Effector CD4-positive, alpha-beta T cell (primary cell): ENCODE results near the gene SLC1A5.
A peak's percentile ranks its signal among the peaks of the same experiment; 100 is the strongest.

Source experiments
- DNase-seq: peaks from one replicate; pipeline ENCODE4 v3.0.0-alpha.2; 2020

SLC1A5 gene

DNA sequence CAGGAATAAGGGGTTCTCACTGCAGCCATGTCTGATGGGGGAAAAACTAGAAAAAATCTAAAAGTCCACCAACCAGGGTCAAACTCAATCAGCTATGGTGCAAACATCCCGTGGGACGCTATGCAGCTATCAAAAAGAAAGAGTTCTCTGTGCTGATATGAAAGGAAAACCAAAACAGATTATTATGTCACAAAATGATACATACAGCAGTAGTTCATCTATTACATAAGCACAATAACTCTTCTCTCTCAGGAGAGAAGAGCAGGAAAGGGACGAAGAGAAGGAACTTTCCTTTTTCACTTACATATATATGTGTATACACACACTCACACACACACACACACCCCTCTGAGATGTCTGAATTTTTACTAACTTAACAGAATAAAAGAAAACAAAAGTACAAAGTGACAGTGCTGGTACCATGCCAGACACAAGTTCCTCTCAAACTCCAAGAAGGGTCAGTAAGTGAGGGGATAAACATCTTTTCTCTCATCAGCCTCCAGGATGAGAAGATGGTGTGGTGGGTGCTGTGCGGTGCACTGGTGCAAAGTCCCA, 45.4 kb downstream of the SLC1A5 start:
- DNase-seq: no peak

DNA sequence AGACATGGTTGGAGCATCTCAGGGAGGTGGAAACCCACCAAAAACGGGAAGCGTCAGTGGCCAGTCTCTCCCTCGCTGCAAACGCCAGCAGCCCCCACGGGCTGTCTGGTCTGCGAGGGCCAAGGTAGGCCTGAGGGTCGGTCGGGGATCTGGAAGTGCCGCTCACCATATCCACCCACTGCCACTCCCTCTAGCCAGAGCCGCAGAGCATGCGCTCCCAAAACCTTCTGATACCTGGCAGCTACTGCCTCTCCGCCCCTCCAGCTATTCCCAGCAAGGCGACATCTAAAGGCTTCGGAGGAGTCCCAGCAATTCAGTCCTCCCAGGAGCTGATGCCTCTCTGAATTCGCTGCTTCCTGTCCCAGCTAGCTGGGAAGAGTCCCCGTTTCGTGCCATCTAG, 46.9 kb downstream of the SLC1A5 start:
- no peak for DNase-seq

DNA sequence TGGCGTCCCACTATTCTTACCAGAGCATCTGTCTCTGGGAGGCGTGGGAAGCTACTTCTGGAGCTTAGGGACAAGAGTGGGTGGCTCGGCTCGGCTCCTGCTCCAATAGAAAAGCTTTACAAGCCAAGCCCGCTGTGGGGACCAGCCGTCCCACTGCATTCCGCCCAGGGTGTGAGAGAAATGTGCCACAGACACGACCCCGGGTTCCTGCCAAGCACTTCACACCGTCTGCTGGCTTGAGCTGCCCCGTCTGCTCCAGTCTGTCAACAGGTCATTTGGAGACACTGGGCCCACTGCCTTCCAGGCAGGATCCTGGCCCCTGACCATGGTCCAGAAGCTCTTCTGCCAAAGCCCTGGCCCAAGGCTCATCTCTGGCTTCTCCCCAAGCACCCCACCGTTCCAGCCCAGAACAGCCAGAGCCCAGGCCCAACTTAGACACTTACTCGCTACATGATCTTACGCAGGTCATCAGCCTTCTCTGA, 49.1 kb downstream of the SLC1A5 start:
- no peak for DNase-seq

DNA sequence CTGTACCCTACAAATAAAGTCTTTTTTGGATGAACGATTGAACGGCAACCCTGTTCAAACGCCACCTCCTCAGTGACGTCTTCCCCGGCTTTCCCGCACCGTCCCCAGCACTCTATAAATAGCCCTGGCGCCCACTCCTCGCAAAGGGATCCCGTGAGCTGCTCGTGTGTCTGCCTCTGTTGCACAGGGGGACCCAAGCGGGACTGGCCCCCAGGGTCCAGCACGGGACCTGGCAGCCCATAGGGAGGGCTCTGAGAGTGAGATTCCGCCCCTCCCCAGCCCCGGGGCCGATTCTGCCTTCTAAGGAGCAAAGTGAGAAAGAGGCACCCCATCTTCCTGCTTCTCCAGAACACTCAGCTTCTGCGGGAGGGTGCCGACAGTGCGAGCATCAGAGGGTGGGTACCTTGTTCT, 50.6 kb downstream of the SLC1A5 start:
- DNase-seq: no peak

DNA sequence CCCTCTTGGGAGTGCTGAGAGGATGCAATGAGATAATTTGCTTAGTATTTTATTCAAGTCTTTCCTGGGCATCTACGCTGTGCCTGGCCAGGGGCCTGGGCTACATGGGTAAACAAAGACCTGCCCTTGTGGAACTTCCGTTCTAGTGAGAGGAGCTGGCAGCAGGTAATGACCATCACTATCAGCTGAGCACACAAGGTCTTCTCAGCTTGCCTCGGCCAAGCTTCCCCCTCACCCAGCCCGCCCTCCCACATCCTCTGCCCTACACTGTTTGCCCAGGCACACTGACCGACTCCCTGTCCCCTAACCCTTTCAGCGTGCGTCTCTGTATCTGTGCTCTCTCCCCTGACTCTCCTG, 51.1 kb downstream of the SLC1A5 start:
- DNase-seq: no peak

DNA sequence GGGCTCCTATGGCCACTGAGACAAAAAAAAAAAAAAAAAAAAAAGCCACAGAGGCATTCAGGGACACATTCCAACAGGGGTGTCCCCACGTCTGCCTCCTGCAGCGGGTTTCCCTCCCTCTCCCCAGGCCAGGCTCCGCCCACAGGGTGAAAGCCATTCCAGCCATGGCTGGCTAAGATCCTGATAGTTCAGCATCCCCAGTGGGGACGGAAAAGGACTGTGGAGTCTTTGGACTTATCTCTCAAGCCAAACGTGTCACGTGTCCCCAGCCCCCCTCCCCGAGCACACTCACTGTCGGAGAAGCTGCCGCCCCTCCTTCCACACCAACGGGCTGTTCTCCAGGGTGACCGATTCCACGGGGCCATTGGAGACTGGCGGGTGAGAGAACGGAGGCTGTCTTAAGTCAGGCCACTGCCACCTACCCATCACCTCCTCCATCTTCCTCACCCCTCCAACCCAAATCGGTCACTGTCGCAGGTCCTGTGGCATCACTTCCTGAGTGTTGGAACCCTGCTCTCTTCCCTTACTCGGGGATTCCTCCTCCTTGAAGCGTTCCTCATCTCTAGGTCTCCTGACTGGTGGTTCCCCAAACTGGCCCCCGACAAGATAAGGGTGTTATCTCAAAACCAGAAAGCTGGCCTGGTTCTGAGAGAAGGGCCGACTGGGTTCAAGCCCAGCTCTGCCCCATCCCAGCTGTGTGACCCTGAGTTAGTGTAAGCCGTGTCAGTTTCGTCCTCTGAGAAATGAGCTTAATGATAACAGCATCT, 51.7 kb downstream of the SLC1A5 start:
- DNase-seq: no peak

DNA sequence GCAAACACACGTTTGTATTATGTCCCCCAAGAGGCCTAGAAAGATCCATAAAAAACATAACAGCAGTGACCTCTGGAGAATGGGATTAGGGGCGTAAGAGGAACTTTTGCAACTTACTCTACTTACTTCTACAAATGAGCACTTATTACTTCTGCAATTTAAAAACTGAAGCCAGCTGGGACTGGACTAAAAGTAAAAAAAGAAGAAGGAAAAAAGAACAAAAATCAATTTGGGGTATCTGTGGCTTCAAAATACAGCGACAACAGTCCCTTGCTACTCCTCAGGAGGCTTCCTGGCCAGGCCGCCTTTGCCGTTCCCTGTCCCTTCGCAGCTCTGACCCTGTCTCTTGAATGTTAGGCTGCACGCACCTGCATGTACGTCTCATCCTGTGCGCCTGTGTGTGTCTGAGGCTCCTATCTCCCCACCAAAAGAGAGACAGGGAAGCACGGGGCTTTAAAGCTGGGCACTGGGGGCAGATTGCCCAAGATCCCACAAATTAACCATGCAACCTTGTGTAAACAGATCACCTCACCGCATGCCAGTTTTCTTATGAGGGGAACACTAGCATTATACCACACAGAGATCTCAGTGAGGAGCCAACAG, 54.6 kb downstream of the SLC1A5 start:
- no peak for DNase-seq

DNA sequence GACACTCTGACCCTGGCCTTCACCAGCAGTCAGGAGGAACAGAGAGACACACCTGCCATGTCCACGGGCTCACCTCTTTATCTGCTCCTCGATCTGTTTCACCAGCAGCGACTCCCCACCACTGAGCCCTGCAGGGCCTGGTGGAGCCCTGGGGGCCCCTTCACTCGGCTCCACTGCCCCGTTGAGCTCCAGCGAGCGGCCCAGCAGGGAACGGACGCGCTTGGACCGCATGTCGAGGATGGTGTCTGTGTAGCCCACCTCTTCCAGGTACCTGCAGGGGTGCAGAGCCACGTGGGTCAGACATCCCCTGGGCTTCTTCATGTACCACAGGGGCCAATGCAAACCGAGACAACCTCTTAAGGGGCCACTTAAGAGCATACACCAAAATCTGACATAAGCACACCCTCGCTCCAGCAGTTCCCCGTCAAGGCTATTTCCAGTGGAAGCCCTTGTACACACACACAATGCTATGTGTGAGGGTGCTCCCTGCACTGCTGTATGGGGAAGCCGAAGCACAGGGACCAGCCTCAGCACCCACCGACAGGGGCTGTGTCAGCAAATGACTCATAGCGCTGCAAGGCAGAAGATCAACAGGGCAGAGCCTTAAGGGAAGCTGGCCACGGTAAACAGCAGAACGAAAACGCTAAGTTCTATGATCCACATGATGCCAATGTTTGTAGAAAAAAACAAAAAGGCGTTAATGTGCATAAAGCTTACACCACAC, 55.3 kb downstream of the SLC1A5 start:
- DNase-seq: no peak

DNA sequence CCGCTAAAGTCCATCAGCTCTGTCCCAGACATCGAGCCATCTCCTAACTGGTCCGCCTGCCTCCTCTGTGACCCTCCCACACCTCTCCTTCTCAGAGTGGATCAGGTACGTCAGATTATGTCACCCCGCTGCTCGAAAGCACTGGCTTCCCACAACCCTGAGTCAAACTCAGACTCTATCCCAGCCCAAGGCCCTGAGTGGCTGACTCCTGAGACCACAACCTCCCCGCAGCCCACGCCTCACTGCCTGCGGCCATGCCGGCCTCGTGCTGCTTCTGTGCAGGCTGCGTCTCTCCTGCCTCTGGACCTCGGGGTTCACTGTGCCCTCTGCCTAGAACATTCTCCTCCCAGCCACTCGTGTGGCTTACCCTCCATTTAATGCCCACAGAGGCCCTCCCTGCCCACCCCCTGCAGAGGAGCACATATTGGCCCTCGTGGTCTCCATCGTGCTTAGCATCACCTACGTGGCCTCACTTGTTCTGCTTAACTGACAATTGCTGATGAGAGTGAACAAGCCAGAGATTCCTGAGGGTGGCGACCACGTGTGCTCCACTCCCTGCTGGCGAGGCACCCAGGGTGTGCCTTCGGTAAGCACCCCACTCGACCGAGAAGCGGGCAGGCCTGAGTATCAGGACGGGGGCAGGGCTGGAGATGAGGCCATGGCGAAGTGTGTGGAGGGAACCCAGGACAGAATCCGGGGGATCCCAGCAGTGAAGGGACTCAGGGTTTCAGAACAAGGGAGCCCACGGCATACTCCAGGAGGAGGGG, 56.0 kb downstream of the SLC1A5 start:
- DNase-seq: no peak

DNA sequence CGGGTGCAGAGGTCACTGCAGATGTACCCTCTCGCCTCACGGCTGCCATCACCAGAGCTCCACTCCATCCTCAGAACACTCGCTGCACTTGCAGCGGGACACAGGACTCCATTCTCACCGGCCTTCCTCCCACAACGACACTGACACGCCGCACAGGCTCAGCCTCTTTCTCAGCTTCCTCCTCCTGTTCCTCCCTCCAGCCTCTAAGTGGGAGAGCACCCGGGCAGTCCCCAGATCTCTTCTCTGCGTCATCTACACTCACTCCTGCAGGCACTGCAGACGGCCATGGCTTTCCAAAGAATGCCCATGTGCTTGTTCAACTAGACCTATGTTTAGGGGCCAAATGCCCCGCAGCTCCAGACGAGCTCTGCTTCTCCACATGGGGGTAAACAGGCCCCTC, 56.8 kb downstream of the SLC1A5 start:
- no peak for DNase-seq

DNA sequence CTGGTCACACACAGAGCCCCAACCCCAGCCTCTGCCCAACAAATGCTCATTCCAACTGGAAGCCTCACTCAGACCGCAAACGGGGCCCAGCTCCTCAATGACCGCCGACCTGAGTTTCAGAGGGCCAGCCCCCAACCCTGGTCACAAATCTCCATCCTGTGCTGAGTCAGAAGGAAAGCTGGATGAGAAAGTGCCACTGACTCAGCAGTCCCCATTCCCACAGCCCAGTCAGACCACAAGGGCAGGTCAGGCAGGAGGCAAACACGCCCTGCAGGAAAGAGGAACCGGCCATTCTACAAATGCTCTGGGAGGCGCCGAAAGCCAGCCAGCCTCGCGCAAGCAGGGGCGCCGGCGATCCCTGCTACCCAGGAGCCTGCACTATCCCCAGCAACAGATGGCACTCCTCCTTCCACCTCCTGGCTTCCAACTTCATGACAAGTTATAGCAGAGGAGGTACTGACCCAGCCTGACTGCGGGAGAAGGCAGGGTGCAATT, 57.3 kb downstream of the SLC1A5 start:
- no peak for DNase-seq

DNA sequence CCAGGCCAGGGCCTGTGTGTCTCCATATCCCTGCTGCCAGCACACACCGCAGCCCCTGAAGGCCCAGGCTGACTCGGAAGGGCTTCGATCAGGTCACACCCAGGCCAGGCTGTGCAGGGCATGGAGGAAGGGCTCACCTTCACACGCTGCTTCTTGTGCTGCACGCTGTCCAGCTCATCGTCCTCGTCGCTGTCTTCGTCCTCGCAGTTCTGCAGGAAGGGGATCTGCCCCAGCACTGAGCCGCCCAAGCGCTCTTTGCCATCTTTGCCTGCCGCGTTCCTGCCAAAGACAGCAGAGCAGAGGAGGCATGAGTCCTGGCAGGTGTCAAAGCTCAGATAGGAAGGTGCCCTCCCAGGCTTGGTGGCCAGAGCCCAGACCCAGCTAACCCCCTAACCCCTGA, 57.8 kb downstream of the SLC1A5 start:
- DNase-seq: no peak

DNA sequence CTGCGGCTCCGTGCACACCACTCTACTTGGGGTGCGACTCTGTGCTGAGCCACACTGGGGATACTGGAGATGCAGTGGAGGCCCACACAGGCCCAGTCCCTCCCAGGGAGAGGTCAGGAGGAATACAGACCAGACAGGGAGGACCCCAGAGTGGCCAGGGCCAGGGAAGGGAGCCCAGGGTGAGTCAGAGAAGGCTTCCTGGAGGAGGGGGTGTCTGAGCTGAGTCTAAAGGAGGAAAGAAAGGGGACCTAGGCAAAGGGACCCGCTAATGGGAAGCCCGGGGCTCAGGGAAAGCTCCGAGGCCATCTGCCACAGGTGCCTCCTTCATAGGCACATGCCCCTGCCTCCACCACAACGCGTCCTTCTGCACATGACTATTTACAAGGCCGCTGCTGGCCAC, 58.2 kb downstream of the SLC1A5 start:
- no peak for DNase-seq

DNA sequence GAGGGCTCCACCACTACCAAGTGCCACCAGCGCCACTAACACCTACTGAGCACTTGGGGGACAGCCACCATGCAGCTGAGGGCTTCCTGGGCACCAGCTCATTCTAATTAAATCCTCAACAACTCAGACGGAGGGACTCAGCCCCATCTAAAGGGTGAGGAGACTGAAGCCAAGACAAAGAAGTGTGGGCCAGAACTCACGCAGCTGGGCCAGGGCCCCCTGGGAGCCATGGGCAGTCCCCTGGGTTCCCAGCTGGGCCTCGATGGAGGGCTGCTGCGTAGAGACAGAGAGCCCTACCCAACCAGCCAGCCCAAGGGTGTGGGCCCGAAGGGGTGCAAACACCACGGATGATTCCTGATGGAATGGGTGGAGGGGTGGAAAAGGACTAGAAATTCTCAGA, 58.7 kb downstream of the SLC1A5 start:
- DNase-seq: no peak

DNA sequence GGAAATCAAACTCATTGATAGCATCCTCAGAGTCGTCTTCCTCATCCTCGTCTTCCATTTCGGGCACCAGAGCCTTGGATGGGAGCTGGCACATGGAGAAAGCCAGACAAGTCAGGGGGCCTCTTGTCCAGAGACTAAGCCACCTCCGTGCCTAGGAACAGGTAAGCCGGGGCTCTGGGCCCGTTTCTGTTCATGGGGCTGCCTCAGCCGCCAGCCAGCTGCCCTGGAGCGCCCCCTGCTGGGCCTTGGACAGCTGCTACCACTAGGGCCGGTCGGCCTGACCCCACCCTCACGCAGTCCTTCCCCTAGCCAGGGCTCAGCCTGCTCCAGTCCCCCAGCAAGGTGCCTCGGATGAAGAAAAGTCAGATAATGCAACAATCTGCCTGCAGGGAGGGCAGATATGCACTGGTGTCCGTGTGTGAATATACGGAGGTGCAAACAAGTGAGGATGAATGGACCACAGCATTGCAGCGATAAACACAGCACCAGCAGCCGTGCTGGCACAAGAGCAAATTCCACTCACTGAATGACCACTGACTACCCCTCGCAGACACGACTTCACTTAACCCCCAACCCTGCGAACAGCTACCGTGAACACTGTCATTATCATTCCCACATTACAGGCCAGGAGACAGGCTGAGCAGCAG, 59.6 kb downstream of the SLC1A5 start:
- peak; percentile 83 for DNase-seq

DNA sequence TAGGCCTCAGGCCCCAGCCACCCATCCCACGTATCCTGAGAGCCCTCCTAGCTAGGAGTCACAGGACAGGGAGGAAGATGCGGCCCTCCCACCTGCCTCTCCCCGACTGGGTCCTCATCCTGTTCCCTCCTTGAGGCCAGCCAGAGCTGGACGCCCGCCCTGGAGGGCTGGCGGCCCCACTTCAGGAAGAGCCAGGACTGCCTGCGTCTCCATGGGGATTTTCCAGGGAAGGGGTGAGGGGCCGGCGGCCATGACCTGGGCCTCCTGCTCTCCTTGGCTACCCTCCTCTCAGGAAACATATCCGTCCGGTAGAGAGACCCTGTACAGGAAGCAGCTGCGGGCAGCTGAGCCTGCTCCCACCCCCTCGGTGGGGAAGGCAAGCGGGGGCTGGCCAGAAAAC, 60.2 kb downstream of the SLC1A5 start:
- no peak for DNase-seq

DNA sequence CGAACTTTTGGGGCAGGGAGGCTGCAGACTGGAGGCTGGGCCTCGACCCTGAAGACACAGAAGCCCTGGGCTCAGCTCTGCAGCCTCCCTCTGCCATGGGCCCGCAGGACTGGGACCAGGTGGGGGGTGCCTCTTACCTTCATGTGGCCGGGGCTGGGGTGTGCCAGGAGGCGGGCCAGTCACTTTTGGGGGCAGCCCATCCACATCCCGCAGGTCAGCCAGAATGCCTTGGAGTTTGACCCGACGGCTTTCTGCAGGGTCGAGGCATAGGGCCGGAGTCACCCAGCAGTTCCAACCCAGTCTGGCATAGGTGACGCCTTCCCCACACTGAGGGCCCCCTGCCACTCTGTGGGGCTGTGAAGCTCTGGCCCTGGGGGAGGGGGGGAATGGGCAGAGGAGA, 60.6 kb downstream of the SLC1A5 start:
- DNase-seq: no peak

DNA sequence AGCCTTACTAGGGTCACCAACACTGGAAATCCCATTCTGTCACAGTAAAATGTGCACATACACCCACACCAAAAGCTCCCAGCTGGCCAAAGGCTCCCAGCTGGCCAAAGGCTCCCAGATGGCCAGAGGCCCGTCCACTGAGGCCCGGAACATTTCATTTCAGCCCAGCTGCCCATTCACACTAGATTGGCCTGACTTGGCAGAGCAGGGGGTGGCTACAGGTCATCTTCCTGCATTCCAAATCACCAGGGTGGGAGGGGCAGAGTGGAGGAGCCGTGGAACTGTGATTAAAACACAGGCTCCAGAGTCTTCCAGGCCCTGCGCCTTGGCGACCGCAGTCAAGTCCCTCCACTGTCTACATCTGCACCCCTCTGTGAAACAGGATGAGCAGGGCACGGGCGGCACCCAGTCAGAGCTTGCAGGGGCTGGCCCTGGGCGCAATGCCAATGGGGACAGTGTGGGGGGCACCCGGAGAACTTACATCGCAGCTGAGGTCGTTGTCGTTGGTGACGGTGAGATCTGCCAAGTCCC, 61.4 kb downstream of the SLC1A5 start:
- no peak for DNase-seq

DNA sequence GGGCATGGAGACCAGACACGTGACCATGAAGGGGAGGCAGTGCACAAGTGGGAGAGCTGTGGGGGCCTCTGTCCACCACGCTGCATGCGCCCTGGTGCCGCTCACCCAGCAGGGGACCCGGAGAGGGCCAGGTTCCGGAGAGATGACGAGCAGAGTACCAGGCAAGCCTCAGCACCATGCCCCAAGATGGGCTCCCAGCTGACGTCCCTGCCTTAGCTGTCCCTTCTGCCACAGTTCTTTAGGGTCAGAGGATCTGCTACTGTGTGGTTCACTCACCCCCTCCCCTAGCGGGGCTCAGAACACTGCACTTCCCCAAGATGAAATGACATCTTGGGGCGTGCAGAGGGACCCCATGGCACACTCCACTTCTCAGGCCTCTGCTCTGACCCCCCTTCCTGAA, 61.8 kb downstream of the SLC1A5 start:
- DNase-seq: no peak

DNA sequence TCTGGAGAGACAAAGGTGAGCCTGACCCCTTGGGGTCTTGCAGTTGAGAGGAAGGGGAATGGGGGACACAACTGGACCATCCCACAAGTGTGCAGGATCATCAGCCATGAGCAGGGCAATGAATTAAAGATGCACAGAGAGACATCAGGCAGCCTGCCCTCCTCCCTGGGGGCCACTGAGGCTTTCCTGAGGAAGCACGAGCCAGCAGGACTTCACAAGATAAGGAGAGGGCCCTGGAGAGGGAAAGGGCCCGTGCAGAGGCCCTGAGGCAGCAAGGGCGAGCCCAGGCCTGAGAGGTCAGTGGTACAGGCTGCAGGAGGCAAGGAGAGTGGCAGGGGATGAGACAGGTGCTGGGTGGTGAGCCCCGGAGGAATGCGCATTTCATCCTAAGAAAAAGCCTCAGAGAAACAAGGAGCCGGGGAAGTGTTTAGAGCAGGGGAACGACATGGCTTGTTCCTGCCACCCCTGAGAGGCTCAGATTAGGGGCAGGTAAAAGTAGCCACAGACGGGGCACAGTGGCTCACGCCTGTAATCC, 62.5 kb downstream of the SLC1A5 start:
- DNase-seq: no peak

DNA sequence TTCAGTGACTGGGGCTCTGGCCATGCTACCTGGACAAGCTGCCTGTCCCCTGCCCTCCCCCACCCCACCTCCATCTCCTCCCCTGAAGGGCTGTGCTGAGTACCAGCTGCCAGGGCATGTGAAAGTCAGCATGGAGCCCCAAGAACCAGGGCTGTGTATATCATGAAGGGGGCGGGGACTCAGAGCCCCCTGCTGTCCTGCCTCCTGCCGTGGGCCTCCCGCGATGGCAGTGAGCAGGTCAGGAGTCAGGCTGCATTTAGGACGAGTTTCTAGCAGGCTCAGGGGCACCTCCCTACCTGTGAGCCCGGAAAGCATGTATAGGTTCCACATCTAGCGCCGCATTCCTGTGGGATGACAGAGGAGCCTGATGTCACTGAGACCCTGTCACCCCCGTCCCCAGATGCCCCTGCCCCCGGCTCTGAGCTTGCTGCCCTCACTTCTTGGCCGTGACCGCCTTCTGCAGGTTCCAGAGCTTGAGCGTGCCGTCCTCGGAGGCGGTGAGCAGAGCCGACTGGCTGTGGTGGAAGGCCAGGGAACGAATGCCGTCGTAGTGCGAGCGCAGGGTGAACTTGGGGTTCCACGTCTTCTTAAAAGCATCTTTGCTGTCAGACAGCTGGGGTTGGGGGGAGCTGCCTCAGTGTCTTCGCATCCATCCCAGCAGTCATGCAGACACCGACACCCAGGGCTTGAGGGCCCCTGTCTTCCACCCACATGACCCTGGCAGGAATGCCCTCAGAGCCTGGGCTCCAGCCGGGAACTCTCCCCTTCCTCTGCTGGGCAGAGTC, 63.2 kb downstream of the SLC1A5 start:
- DNase-seq: no peak
